Putamen (tissue), 1 donor: ENCODE data around the gene GYS1.
"Not testable (repeated sequence)": the region's sequence is repeated elsewhere in the genome, so short reads cannot be mapped to it uniquely, and the experiment has no call there.

Source experiments
- DNase-seq: peaks from one replicate; pipeline ENCODE4 v3.0.0-alpha.2; 2016; ENCODE audit warnings: low spot score

GYS1 gene

DNA sequence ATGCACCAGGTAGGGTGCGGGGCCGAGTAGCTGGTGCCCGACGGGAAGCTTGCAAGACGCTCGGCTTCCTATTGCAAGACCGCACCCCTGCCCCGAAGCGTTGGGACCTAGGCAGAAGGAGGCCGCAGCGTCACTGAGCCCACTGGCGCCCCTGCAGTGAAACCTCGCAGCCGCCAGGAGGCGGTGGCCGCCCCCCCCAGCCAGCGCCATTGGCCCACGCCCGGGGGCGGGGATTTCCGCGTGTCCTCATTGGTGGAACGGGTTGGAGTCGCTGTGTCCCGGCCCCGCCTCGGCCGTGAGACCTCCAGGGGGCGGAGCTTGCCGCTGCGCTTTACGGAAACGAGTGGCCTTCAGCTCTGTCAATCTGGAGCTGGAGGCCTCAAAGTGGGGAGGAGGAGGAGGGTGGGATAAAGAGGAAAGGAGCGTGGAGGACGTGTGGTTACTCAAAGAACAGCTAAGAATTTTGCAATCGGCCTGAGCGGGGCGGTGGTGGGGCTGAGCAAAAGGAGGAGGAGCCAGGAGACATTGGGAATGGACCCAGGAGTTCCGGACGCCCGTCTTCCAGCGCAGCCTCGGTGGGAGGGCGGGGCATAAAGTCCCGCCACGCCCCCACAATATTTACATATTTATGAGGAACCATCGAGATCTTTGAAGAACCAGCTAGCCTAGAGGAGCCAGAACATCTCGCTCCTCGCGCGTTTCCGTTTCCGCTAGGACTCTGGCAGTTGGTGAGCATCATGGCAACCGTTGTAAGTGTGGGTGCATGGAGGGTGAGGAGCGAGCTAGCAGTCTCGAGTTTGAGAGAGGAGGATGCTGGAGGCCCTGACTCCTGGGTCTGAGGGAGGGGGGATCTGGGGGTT, at the start of gene GYS1, which contains the start of gene RUVBL2:
GYS1 (minus strand) TSS at position 135 of the 860 bp plus-strand sequence. CDS start 197 bp downstream, outside the sequence.
RUVBL2 (plus strand) TSS at position 713 of the 860 bp plus-strand sequence; CDS start at position 738, 25 bp downstream.
- DNase-seq: peak; percentile 99

DNA sequence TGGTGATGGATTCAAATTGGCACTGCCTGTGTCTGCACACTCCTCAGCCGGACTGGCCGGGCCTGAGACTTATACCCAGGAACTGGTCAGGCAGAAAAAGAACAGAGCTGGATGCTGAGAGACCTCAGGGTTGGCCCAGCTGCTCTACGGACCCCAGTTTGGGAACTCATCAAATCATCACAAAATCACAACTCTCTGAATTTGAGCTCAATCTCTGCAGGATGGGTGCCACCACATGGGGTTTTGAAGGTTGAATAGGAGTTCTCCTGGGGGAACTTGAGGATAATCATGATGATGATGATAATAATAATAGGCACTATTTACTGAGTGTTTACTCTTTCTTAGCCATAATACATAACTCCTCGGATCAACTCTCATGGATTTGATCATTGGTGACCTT, 49.6 kb upstream of the GYS1 start:
- not testable (repeated sequence) for DNase-seq

DNA sequence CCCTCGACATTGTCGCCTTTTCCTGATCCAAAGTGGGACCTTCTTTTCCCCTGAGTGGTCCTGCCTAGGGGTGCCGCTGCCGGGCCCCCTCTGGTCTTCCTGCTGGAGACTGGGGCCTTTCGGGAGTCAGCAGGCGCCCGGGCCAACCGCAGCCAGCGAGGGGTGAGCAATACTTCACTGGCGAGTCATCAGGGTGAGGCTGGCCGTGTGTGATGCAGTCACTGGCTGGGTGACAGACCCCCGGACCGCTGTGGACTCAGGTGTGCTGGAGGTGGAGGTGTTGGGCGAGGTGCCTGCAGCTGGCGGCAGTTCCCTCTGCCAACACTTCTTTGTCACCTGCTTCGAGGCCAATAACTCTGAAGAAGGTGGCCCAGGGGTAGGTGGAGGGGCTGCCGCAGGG, 49.1 kb upstream of the GYS1 start:
- no peak for DNase-seq

DNA sequence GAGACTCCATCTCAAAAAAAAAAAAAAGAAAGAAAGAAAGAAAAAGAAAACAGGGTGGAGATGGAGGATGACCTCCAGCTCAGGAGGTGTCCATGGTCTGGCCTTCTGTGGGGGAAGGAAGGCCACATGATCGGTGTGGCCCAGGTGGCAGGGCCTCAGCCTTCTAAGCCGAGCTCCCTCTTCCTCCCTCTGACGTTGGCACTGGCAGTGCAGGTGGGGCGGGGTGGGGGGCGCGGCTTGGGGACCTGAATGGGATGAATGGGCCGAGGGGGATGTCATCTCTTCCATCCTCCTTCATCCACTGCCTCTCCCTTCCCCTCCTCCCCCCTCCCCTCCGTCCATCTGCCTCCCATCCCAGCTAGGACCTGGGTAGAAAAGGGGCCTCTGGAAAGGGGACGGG, 46.6 kb upstream of the GYS1 start:
- not testable (repeated sequence) for DNase-seq

DNA sequence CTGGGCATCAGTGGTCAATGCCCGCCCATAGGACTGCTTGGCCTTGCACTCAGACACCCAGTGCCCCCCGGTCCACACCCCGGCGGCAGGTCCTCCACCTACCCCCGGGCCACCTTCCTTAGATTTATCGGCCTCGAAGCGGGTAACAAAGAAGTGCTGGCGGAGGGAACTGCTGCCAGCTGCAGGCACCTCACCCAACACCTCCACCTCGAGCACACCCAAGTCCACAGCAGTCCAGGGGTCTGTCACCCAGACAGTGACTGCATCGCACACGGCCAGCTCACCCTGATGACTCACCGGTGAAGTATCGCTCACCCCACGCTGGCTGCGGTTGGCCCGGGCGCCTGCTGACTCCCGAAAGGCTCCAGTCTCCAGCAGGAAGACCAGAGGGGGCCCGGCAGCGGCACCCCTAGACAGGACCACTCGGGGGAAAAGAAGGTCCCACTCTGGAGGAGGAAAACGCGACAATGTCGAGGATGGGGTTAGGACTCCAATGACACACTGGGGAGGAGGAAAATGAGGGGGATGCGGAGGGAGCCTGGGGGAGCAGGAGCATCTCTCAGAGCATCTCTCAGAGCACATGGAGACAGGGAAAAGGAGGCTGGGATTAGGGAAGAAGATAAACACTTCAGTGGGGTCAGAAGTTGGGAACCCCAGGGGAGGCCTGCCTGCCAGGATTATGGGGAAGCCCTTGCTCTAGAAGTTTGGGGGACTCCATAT, 45.6 kb upstream of the GYS1 start:
- DNase-seq: not testable (repeated sequence)

DNA sequence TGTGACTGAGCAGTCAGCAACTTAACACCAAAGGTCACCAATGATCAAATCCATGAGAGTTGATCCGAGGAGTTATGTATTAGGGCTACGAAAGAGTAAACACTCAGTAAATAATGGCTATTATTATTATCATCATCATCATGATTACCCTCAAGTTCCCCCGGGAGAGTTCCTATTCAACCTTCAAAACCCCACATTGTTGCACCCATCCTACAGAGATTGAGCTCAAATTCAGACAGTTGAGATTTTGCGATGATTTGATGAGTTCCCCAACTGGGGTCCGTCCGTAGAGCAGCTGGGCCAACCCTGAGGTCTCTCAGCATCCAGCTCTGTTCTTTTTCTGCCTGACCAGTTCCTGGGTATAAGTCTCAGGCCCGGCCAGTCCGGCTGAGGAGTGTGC, 45.0 kb upstream of the GYS1 start:
- DNase-seq: not testable (repeated sequence)

DNA sequence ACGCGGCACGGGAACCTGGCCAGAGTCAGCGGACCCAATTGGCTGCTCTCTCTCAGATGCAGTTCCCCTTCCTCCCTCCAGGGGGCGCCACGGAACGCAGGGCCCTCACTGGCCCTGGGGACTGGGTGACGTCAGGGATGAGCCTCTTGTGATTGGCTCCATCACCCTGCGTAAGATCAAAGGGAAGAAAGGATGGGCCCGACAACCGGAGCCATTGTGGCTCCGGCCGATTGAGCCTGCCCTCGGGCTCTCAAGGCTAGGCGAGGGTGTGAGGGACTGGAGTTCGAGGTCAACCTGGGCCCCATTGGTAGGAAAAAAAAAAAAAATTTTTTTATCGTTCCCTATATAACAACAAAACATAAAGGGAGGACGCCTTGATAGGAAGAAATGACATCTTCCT, 43.7 kb upstream of the GYS1 start, which contains the start of gene CGB1:
CGB1 (minus strand) TSS at position 81 of the 400 bp plus-strand sequence. CDS start 184 bp downstream, outside the sequence.
- DNase-seq: not testable (repeated sequence)

DNA sequence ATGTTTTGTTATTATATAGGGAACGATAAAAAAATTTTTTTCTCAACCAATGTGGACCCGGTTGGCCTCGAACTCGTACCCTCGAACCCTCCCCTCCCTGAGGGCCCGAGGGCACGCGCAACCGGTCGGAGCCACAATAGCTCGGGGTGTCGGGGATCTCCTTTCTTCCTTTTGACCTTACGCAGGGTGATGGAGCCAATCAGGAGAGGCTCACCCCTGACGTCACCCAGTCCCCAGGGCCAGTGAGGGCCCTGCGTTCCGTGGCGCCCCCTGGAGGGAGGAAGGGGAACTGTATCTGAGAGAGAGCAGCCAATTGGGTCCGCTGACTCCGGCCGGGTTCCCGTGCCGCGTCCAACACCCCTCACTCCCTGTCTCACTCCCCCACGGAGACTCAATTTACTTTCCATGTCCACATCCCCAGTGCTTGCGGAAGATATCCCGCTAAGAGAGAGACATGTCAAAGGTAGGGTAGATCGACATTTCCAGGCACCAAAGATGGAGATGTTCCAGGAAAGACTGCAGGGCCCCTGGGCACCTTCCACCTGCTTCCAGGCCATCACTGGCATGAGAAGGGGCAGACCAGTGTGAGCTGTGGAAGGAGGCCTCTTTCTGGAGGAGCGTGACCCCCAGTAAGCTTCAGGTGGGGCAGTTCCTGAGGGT, 38.7 kb upstream of the GYS1 start, which contains the start of gene CGB2:
CGB2 (plus strand) TSS at position 249 of the 660 bp plus-strand sequence; CDS start at position 455, 206 bp downstream.
- DNase-seq: not testable (repeated sequence)

DNA sequence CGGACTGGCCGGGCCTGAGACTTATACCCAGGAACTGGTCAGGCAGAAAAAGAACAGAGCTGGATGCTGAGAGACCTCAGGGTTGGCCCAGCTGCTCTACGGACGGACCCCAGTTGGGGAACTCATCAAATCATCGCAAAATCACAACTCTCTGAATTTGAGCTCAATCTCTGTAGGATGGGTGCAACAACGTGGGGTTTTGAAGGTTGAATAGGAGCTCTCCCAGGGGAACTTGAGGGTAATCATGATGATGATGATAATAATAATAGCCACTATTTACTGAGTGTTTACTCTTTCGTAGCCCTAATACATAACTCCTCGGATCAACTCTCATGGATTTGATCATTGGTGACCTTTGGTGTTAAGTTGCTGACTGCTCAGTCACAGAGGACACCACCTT, 37.2 kb upstream of the GYS1 start:
- not testable (repeated sequence) for DNase-seq

DNA sequence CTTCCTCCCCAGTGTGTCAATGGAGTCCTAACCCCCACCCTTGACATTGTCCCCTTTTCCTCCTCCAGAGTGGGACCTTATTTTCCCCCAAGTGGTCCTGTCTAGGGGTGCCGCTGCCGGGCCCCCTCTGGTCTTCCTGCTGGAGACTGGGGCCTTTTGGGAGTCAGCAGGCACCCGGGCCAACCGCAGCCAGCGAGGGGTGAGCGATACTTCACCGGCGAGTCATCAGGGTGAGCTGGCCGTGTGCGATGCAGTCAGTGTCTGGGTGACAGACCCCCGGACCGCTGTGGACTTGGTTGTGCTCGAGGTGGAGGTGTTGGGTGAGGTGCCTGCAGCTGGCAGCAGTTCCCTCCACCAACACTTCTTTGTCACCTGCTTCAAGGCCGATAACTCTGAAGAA, 36.6 kb upstream of the GYS1 start:
- DNase-seq: not testable (repeated sequence)

DNA sequence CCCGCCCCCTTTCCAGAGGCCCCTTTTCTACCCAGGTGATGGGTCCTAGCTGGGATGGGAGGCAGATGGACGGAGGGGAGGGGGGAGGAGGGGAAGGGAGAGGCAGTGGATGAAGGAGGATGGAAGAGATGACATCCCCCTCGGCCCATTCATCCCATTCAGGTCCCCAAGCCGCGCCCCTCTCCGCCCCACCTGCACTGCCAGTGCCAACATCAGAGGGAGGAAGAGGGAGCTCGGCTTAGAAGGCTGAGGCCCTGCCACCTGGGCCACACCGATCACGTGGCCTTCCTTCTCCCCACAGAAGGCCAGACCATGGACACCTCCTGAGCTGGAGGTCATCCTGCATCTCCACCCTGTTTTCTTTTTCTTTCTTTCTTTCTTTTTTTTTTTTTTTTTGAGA, 35.6 kb upstream of the GYS1 start:
- not testable (repeated sequence) for DNase-seq

DNA sequence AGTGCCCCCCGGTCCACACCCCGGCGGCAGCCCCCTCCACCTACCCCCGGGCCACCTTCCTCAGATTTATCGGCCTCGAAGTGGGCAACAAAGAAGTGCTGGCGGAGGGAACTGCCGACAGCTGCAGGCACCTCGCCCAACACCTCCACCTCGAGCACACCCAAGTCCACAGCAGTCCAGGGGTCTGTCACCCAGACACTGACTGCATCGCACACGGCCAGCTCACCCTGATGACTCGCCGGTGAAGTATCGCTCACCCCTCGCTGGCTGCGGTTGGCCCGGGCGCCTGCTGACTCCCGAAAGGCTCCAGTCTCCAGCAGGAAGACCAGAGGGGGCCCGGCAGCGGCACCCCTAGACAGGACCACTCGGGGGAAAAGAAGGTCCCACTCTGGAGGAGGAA, 32.5 kb upstream of the GYS1 start:
- DNase-seq: not testable (repeated sequence)

DNA sequence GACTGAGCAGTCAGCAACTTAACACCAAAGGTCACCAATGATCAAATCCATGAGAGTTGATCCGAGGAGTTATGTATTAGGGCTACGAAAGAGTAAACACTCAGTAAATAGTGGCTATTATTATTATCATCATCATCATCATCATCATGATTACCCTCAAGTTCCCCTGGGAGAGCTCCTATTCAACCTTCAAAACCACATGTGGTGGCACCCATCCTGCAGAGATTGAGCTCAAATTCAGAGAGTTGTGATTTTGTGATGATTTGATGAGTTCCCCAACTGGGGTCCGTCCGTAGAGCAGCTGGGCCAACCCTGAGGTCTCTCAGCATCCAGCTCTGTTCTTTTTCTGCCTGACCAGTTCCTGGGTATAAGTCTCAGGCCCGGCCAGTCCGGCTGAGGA, 32.0 kb upstream of the GYS1 start:
- DNase-seq: not testable (repeated sequence)

DNA sequence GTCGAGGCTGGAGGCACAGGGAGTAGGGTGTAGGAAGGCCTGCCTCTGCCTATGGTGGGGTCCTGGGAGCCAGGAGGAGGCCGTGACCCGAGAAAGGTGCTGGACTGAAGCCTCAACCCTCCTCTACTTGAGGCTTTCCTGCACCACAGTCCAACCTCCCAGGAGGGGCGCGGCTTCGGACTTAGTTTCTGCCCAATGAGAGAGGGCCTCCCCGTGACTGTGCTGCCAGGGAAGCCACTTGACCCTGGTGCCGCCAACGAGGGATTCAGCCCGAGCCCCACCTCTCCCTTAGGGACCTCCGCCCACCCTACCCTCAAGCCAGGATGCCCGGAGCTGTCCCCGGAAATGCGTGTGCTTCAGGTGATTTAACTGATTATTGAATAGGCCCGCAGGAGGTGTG, 31.1 kb upstream of the GYS1 start, which contains the start of gene CGB3:
CGB3 (minus strand) TSS at position 101 of the 400 bp plus-strand sequence. CDS start 362 bp downstream, outside the sequence.
- DNase-seq: not testable (repeated sequence)

DNA sequence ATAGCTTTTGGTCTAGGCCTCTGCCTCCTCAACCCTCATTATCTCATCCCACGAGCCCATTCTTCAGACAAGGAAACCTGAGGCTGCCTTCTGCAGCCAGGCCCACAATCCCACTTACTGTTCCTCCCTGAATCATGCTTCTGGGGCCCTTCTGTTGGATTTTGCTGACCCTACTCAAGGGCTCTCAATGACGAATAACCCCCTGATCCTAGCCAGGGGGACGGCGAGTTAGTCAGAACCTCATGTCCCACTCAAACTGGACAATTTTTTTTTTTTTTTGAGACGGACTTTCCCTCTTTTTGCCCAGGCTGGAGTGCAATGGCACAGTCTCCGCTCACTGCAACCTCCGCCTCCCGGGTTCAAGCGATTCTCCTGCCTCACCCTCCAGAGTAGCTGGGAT, 29.0 kb upstream of the GYS1 start:
- DNase-seq: no peak

DNA sequence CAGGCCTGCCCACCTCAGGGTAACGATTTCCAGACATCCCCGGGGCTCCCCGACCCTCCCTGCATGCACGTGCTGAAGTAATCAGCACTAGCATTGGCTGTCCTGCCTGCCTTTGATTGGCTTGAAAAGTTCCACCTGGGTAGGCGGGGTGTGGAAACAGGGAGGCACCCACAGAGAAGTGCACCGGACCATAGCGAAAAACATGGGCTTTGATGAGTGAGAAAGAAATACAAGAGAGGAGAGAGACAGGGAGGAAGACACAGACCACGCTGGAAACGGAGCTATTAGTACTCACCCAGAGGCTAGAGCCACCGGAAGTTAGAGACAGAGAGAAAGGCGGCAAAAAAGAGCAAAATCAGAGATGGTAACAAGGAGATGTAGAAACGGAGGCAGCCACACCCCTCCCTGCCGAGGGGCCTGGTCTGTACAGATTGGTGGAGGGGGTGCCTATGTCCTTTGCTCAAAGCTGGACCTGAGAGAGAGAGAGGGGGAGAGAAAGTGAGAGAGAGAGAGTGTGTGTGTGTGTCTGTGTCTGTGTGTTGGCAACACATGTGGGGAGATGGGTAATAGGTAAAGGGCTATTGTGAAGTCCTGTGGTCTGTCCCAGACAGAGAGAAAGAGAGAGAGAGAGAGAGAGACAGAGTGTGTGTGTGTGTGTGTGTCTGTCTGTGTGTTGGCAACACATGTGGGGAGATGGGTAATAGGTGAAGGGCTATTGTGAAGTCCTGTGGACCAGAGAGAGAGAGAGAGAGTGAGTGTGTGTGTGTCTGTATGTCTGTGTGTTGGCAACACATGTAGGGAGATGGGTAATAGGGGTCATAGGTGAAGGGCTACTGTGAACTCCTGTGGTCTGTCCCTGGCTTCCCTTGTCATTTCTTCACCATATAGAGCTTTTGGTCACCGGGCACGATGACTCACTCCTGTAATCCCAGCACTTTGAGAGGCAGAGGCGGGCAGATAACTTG, 28.1 kb upstream of the GYS1 start:
- no peak for DNase-seq

DNA sequence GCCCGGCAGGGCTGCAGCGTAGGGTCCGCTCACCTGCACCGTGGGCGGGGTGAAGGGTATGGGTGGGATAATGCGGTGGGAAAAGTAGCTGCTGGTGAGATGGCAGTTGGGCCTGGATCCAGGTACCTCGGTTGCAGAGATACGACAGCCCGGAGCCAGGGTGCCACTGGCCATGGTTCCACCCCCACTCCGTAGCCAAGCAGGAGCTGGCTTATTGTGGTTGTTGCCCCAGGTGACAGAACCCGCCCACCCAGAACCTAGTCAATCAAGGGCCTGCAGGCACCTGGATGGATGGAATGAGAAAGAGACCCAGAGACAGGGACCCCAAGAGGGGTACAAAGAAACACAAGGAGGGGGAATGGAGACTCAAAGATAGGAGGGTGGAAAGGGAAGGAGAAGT, 27.2 kb upstream of the GYS1 start:
- DNase-seq: no peak

DNA sequence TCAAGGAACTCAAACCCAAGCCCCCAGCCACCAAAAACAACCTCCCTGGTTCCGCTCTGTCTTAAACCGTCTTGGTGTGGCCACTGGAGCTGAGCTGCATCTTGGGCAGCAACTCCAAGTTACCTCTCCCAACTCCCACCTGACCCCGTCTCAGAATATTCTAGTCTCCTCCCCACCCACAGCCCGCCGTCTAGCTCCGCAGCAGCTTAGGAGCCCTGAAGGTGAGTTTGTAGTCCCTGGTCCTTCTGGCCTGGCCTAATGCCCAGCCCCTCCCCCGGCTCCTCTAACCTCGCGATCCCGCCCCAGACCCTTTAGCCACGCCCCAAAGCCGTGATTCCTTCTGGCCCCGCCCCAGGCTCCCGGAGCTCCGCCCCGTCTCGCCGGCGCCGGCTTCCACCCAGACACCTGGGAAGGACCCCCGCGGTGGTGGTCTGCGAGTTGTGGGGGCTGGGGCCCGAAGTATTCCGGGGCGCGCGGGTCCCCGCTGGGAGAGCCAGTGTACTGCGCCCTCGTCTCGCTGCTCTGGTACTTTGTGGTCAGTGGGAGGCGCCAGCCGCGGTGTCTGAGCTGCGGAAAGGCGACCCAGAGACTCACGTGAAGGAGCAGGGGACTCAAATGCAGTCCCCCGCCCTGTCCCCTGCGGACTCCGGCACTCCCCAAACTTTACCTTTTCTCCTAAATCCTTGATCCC, 26.3 kb upstream of the GYS1 start:
- DNase-seq: no peak

DNA sequence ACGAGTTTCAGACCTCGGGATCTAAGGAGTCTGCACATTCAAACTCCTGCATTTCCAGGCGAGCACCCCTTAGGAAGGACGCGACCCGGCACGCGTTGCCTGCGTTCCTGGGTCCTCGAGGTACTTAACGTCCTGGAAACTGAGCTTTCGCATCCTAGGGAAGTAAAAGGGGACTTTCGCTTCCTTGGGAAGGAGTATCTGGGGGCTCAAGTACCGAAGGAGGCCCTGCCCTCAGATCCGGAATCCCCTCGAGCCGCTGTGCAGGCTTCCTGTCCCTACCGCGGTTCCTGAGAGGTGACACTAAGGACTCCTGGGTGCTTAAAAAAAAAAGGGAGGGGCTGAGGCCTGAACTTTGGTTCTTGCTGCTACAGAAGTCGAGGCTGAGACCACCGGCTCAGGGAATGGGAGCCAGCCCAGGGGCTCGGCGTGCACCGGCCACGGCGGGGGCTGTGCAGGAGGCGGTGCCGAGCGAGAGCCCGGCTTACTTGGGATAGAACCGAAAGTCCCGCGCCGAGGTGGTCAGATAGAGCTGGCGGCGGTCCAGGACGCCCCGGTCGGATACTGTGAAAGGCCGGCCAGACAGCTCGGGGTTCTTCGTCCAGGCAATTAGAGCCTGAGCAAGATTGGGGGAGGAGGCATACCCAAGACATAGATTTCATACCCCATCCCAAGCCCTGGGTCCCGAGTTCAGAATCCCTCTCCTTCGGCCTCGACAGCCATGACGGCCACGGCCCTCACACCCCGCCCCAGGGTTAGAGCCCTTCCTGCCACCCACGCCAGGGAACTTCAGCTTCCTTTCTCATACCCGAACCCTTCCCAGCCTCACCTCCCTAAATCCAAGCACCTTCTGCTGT, 25.5 kb upstream of the GYS1 start:
- not testable (repeated sequence) for DNase-seq
